Measurements from ENCODE around the gene SPSB4.

GRCh38 chr3:141153679-141153966 lies 102.5 kb downstream of the SPSB4 start:
- TF ChIP-seq CTCF (IDR thresholded peaks at IDR 0.05; ENCODE audit: low read length) (no peak), EZH2 (optimal IDR thresholded peaks at IDR 0.05; ENCODE audit: low read depth, low read length) (no peak), EZH2phosphoT487 (IDR thresholded peaks at IDR 0.05; ENCODE audit: low read length) (no peak)

Measured in MM.1S (cell line).